H9 (cell line): ENCODE measurements around the gene STXBP6. TPM values are rescaled to one million over a fixed set of nuclear protein-coding genes. Genes with fewer than 3 reads are reported as not detected.

Source experiments
- DNase-seq: peaks from one replicate; pipeline ENCODE4 v3.0.0-alpha.2; 2017
- H2AFZ ChIP-seq: one replicate; pipeline ENCODE4 v1.6.1; 2013; ENCODE audit warnings: mild to moderate bottlenecking, low read length, control low read depth, moderate library complexity
- H2AK5ac ChIP-seq: 2 replicates; pipeline ENCODE4 v1.6.1; 2013; ENCODE audit warnings: low read length, control low read depth, mixed read lengths; ENCODE audit not compliant: insufficient read length
- H2BK120ac ChIP-seq: one replicate; pipeline ENCODE4 v1.6.1; 2013; ENCODE audit warnings: low read depth, mild to moderate bottlenecking, low read length, control low read depth, inconsistent platforms; ENCODE audit not compliant: poor library complexity, severe bottlenecking
- H2BK12ac ChIP-seq: 2 replicates; pipeline ENCODE4 v1.6.1; 2013; ENCODE audit warnings: low read length, control low read depth, mixed read lengths, low read depth; ENCODE audit not compliant: insufficient read length
- H2BK15ac ChIP-seq: 2 replicates; pipeline ENCODE4 v1.6.1; 2013; ENCODE audit warnings: low read depth, low read length, control low read depth
- H2BK20ac ChIP-seq: one replicate; pipeline ENCODE4 v1.6.1; 2013; ENCODE audit warnings: low read depth, mild to moderate bottlenecking, low read length, control low read depth, inconsistent platforms; ENCODE audit not compliant: poor library complexity, severe bottlenecking
- H2BK5ac ChIP-seq: 2 replicates; pipeline ENCODE4 v1.6.1; 2013; ENCODE audit warnings: low read length, control low read depth, mixed read lengths; ENCODE audit not compliant: insufficient read length
- H3K14ac ChIP-seq: 2 replicates; pipeline ENCODE4 v1.6.1; 2013; ENCODE audit warnings: low read length, control low read depth; ENCODE audit not compliant: insufficient read depth
- H3K18ac ChIP-seq: 2 replicates; pipeline ENCODE4 v1.6.1; 2013; ENCODE audit warnings: low read depth, mild to moderate bottlenecking, mixed read lengths, low read length, control low read depth; ENCODE audit not compliant: insufficient read length
- H3K23ac ChIP-seq: 2 replicates; pipeline ENCODE4 v1.6.1; 2013; ENCODE audit warnings: low read length, control low read depth, mixed read lengths, low read depth; ENCODE audit not compliant: insufficient read length
- H3K23me2 ChIP-seq: 2 replicates; pipeline ENCODE4 v1.6.1; 2013; ENCODE audit warnings: low read depth, mild to moderate bottlenecking, mixed read lengths, low read length, control low read depth; ENCODE audit not compliant: insufficient read length, poor library complexity, severe bottlenecking
- H3K27ac ChIP-seq: 2 replicates; pipeline ENCODE4 v1.5.1; 2013; ENCODE audit warnings: low read length, control low read depth, mixed read lengths, low read depth; ENCODE audit not compliant: insufficient read length
- H3K27me3 ChIP-seq: 2 replicates; pipeline ENCODE4 v1.6.1; 2013; ENCODE audit warnings: low read length, control low read depth, inconsistent platforms; ENCODE audit not compliant: insufficient read depth
- H3K4ac ChIP-seq: 2 replicates; pipeline ENCODE4 v1.6.1; 2013; ENCODE audit warnings: low read depth, mild to moderate bottlenecking, control low read depth, inconsistent platforms, low read length, moderate library complexity
- H3K4me1 ChIP-seq: 2 replicates; pipeline ENCODE4 v1.6.1; 2013; ENCODE audit warnings: low read length, control low read depth, inconsistent platforms; ENCODE audit not compliant: insufficient read depth
- H3K4me2 ChIP-seq: 2 replicates; pipeline ENCODE4 v1.6.1; 2013; ENCODE audit warnings: low read length, control low read depth, mixed read lengths; ENCODE audit not compliant: insufficient read length, insufficient read depth
- H3K56ac ChIP-seq: 2 replicates; pipeline ENCODE4 v1.6.1; 2013; ENCODE audit warnings: low read depth, mild to moderate bottlenecking, mixed read lengths, low read length, control low read depth; ENCODE audit not compliant: insufficient read length
- H3K79me1 ChIP-seq: 2 replicates; pipeline ENCODE4 v1.6.1; 2013; ENCODE audit warnings: low read depth, mild to moderate bottlenecking, moderate library complexity, low read length, control low read depth, inconsistent platforms; ENCODE audit not compliant: insufficient read depth, poor library complexity, severe bottlenecking
- H3K79me2 ChIP-seq: 2 replicates; pipeline ENCODE4 v1.6.1; 2013; ENCODE audit warnings: low read length, control low read depth, inconsistent platforms; ENCODE audit not compliant: insufficient read depth
- H3K9ac ChIP-seq: 2 replicates; pipeline ENCODE4 v1.6.1; 2013; ENCODE audit warnings: low read length, control low read depth, mixed read lengths; ENCODE audit not compliant: insufficient read length; ENCODE audit errors: extremely low read depth
- H3K9me3 ChIP-seq: one replicate; pipeline ENCODE4 v1.6.1; 2013; ENCODE audit warnings: low read depth, low read length, inconsistent platforms; ENCODE audit not compliant: control insufficient read depth
- H3T11ph ChIP-seq: one replicate; pipeline ENCODE4 v1.6.1; 2013; ENCODE audit warnings: mild to moderate bottlenecking, low read length, control low read depth, inconsistent platforms
- H4K20me1 ChIP-seq: one replicate; pipeline ENCODE4 v1.6.1; 2013; ENCODE audit not compliant: control insufficient read depth, insufficient read length, insufficient read depth
- H4K5ac ChIP-seq: 2 replicates; pipeline ENCODE4 v1.6.1; 2013; ENCODE audit warnings: low read depth, mild to moderate bottlenecking, mixed read lengths, low read length, control low read depth; ENCODE audit not compliant: insufficient read length
- H4K8ac ChIP-seq: replicated peaks from 2 replicates; pipeline ENCODE4 v1.6.1; 2013; ENCODE audit warnings: low read length, control low read depth, mixed read lengths, low read depth; ENCODE audit not compliant: insufficient read length
- H4K91ac ChIP-seq: 2 replicates; pipeline ENCODE4 v1.6.1; 2013; ENCODE audit warnings: low read depth, mild to moderate bottlenecking, moderate library complexity, mixed read lengths, low read length, control low read depth; ENCODE audit not compliant: insufficient read length
- H3K27ac Mint-ChIP-seq, 3 experiments: 2 replicates in 2 of 3; 3 replicates in 1 of 3; pipeline ENCODE4 v1.8.0; 2020 to 2021; ENCODE audit warnings: mixed read lengths in 3 of 3, mild to moderate bottlenecking in 1 of 3, moderate library complexity in 1 of 3
- H3K27me3 Mint-ChIP-seq: 2 replicates; pipeline ENCODE4 v1.8.0; 2021; ENCODE audit warnings: low read depth, mild to moderate bottlenecking, moderate library complexity, mixed read lengths
- H3K36me3 Mint-ChIP-seq, 3 experiments: 2 replicates in 2 of 3; 3 replicates in 1 of 3; pipeline ENCODE4 v1.8.0; 2020 to 2021; ENCODE audit warnings: low read depth in 3 of 3, mixed read lengths in 3 of 3; ENCODE audit not compliant: insufficient read depth in 1 of 3
- H3K4me1 Mint-ChIP-seq, 2 experiments: 2 replicates each; pipeline ENCODE4 v1.8.0; 2020; ENCODE audit warnings: mixed read lengths in 2 of 2
- H3K4me3 Mint-ChIP-seq, 2 experiments: 2 replicates in 1 of 2; 3 replicates in 1 of 2; pipeline ENCODE4 v1.8.0; 2020 to 2021; ENCODE audit warnings: mild to moderate bottlenecking in 2 of 2, mixed read lengths in 2 of 2, moderate library complexity in 1 of 2
- H3K9me3 Mint-ChIP-seq, 2 experiments: 2 replicates in 1 of 2; 3 replicates in 1 of 2; pipeline ENCODE4 v1.8.0; 2020; ENCODE audit warnings: mild to moderate bottlenecking in 2 of 2, mixed read lengths in 2 of 2, moderate library complexity in 1 of 2
- CTCF ChIP-seq: fragments of 200-600 bp; sonication (generic); conservative IDR thresholded peaks from 3 replicates; pipeline ENCODE4 v1.8.0; 2021; ENCODE audit warnings: antibody characterized with exemption, mild to moderate bottlenecking
- WGBS: extraction: QIAGEN DNeasy Blood & Tissue Kit; methylation state at CpG from one replicate; pipeline ENCODE4 v1.1.7; 2013; ENCODE audit warnings: missing lambda C conversion rate, low lambda C conversion rate, mixed read lengths; ENCODE audit not compliant: insufficient read length; ENCODE audit errors: extremely low coverage; 5-methylcytosine and 5-hydroxymethylcytosine counted together
- total RNA-seq: library from RNA; stranded (reverse); gene quantifications from 2 replicates; pipeline ENCODE4 v1.2.1, GENCODE V29; 2021

STXBP6 gene
- total RNA-seq, 1 experiment from 2014 or later: 3.6 TPM

GRCh38 chr14:24794644-24795305 lies 255.2 kb downstream of the STXBP6 start:
- Histone ChIP-seq H2BK5ac (no peak overlapping the region), H2BK12ac (no peak overlapping the region), H4K5ac (no peak overlapping the region), H4K20me1 (no peaks in the 10 kb centered on the region), H2AK5ac (no peak overlapping the region), H2BK15ac (no peak overlapping the region), H3K14ac (no peak overlapping the region), H3K27ac (no peak overlapping the region), H3K9me3 (no peaks in the 10 kb centered on the region), H2BK120ac (no peak overlapping the region), H4K91ac (no peak overlapping the region), H4K8ac (no peak overlapping the region), H3K27me3 (no peaks in the 10 kb centered on the region), H3K4ac (no peak overlapping the region), H3K79me2 (no peaks in the 10 kb centered on the region), H3K4me2 (no peak overlapping the region), H3K4me1 (no peaks in the 10 kb centered on the region; the same call in 1 of the 2 replicates), H2BK20ac (no peak overlapping the region), H3K9ac (no peak overlapping the region), H3T11ph (no peak overlapping the region), H3K56ac (no peak overlapping the region), H2AFZ (no peak overlapping the region), H3K23me2 (no peaks in the 10 kb centered on the region), H3K79me1 (no peaks in the 10 kb centered on the region), H3K23ac (no peak overlapping the region), H3K18ac (no peak overlapping the region)
- no peaks in the 10 kb centered on the region for H3K9me3 Mint-ChIP-seq
- H3K27me3 Mint-ChIP-seq: no peaks in the 10 kb centered on the region
- no peak for TF ChIP-seq CTCF
- WGBS: 100% methylated on average over 1 of the region's 10 CpGs
- H3K36me3 Mint-ChIP-seq: no peaks in the 10 kb centered on the region
- H3K4me3 Mint-ChIP-seq: no peak overlapping the region
- H3K27ac Mint-ChIP-seq: no peak overlapping the region
- no peak for DNase-seq
- H3K4me1 Mint-ChIP-seq: peaks cover 5 to 8% of the 10 kb centered on the region in 2 experiments
